GM19025 (cell line): ENCODE data around the gene CCR3.

ENCODE experiments used
- ATAC-seq: cut with Tn5 transposase; IDR thresholded peaks from one replicate; pipeline ENCODE4 v1.9.1; 2021; ENCODE audit warnings: mild to moderate bottlenecking, low read depth, moderate library complexity; ENCODE audit not compliant: unreplicated experiment

CCR3 gene

GRCh38 chr3:46270474-46270873 is 28.2 kb downstream of the CCR3 start:
- no peak for ATAC-seq

GRCh38 chr3:46271209-46271745 is 29.0 kb downstream of the CCR3 start:
- no peak for ATAC-seq

GRCh38 chr3:46272028-46272451 is 29.8 kb downstream of the CCR3 start:
- no peak for ATAC-seq

GRCh38 chr3:46276497-46277099 is 34.3 kb downstream of the CCR3 start:
- no peak for ATAC-seq

GRCh38 chr3:46277476-46277875 is 35.2 kb downstream of the CCR3 start:
- ATAC-seq, result no peak

GRCh38 chr3:46278816-46279672 is 36.8 kb downstream of the CCR3 start:
- no peak for ATAC-seq

GRCh38 chr3:46280105-46280797 is 38.0 kb downstream of the CCR3 start:
- ATAC-seq, result no peak

GRCh38 chr3:46281551-46281950 is 39.3 kb downstream of the CCR3 start:
- ATAC-seq, result no peak

- ATAC-seq, result no peak
These were observed 39.8 kb downstream of the CCR3 start for GRCh38 chr3:46282041-46282440.

- ATAC-seq, result no peak
These were observed 40.4 kb downstream of the CCR3 start for GRCh38 chr3:46282696-46283095.

GRCh38 chr3:46283881-46284450 is 41.7 kb downstream of the CCR3 start:
- ATAC-seq, result no peak

GRCh38 chr3:46284981-46285683 is 42.9 kb downstream of the CCR3 start:
- ATAC-seq, result no peak

- no peak for ATAC-seq
These were observed 43.8 kb downstream of the CCR3 start for GRCh38 chr3:46285931-46286619.

GRCh38 chr3:46286947-46287565 is 44.8 kb downstream of the CCR3 start:
- no peak for ATAC-seq

- no peak for ATAC-seq
These were observed 47.3 kb downstream of the CCR3 start for GRCh38 chr3:46289551-46289950.

- no peak for ATAC-seq
These were observed 47.7 kb downstream of the CCR3 start for GRCh38 chr3:46289966-46290365.

GRCh38 chr3:46291046-46291445 is 48.8 kb downstream of the CCR3 start:
- ATAC-seq, result no peak

- no peak for ATAC-seq
These were observed 50.9 kb downstream of the CCR3 start for GRCh38 chr3:46293035-46293724.
